Measurements from ENCODE around the gene NBAS.

The NBAS gene

GRCh38 chr2:15605721-15606120 is 44.6 kb upstream of the NBAS start:
- no peak overlapping the region for H3K4me3 ChIP-seq (ENCODE audit: low read depth, low read length)
- TF ChIP-seq CTCF (IDR thresholded peaks at IDR 0.05; ENCODE audit: borderline replicate concordance, insufficient read depth, low read depth, low read length): no peak

- no peak for TF ChIP-seq CTCF (IDR thresholded peaks at IDR 0.05; ENCODE audit: borderline replicate concordance, insufficient read depth, low read depth, low read length)
- H3K4me3 ChIP-seq (ENCODE audit: low read depth, low read length): no peak overlapping the region
Observed at GRCh38 chr2:15603948-15604347, 42.8 kb upstream of the NBAS start.

DNA sequence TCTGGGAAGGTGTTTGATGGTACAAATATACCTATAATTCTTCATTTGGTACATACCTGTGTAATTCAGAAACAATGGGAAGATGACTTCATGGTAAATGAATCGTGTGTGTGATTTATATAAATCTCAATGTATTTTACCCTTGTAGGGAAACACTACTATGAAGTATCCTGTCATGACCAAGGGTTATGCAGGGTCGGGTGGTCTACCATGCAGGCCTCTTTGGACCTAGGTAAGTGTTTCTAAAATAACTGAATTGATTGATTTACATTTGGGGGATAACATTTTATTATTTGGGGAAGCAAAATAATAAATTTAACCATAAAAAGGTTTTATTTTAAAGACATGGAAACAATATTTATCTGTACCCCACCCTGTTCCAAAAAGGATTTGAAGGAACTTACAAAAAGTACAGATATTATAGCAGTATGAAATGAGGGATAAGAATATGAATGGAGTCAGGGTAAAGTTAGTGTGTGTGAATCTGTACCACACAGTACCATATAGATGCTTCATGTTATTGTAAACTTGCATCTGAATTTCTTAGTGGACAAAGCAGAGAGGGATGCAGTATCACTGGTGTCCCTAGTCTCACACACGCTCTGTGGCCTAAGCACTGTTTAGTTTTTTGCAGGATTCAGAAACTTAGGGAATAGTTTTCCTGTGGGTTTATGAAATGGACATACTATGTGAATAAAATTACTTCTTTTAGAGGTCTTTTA is 42.1 kb upstream of the NBAS start:
- no peak overlapping the region for H3K4me3 ChIP-seq (ENCODE audit: low read depth, low read length)
- no peak for TF ChIP-seq CTCF (IDR thresholded peaks at IDR 0.05; ENCODE audit: borderline replicate concordance, insufficient read depth, low read depth, low read length)

DNA sequence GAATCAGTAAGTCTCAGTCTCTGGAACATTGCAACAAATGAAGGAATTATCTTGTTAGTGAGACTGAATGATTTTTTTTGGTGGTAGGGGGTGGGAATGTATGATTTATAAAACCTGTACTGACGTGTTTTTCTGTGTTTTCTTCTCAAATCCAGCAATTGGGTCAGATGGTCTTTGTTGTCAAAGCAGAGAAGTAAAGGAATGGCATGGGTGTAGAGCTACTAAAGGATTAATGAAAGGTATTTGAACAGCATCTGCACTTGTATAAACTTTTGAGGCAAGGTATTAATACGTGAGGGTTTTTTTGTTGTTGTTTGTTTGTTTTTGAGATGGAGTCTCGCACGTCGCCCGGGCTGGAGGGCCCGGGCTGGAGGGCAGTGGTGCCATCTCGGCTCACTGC is 41.3 kb upstream of the NBAS start:
- no peak for TF ChIP-seq CTCF (IDR thresholded peaks at IDR 0.05; ENCODE audit: borderline replicate concordance, insufficient read depth, low read depth, low read length)
- no peak overlapping the region for H3K4me3 ChIP-seq (ENCODE audit: low read depth, low read length)

DNA sequence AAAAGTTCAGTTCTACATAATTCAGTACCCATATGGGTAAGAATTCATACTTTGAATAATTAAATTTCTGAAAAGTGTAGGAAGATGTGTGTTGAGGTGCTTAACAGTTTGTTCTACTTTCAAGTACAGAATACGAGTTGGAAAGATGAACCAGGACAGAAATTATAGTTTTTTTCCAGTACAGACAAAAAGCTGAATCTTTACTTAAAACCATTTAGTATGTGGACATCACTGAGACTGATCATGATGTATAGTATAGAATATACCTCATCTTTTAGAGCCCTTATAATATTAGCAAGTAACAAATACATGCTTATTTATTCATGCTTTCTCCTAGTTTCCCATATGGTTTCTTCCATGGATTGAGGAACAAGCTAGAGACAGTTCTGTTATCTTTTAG is 40.5 kb upstream of the NBAS start:
- no peak overlapping the region for H3K4me3 ChIP-seq (ENCODE audit: low read depth, low read length)
- TF ChIP-seq CTCF (IDR thresholded peaks at IDR 0.05; ENCODE audit: borderline replicate concordance, insufficient read depth, low read depth, low read length): no peak

DNA sequence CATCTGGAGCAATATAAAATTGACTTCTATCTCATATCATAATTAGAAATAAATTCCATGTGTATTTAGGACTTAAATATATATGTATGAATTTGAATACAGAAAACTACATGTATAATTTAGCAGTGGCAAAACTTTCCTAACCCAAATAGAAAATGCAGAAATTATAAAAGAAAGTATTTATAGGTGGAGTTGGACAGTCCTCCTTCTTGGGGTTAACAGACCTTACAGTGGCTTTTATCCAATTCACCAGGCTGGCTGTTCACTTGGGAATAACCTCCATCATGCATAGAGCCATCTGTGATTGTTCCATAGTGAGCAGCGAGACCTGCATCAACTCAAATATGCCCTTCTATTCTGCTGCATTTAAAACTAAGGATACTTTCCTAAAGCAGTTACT is 38.9 kb upstream of the NBAS start:
- H3K4me3 ChIP-seq (ENCODE audit: low read depth, low read length): no peak overlapping the region
- TF ChIP-seq CTCF (IDR thresholded peaks at IDR 0.05; ENCODE audit: borderline replicate concordance, insufficient read depth, low read depth, low read length): no peak

- H3K4me3 ChIP-seq (ENCODE audit: low read depth, low read length): no peak overlapping the region
- no peak for TF ChIP-seq CTCF (IDR thresholded peaks at IDR 0.05; ENCODE audit: borderline replicate concordance, insufficient read depth, low read depth, low read length)
Observed at GRCh38 chr2:15596968-15597367, 35.8 kb upstream of the NBAS start.

All from GM12875 (cell line).